Measurements from ENCODE around the gene CHST12. TPM values are rescaled to one million over a fixed set of nuclear protein-coding genes. Genes with fewer than 3 reads are reported as not detected.

CHST12 gene
- total and polyA plus RNA-seq, 2 donors: 3.6 to 29.6 TPM

GRCh38 chr7:2497065-2497464, 93.7 kb downstream of the CHST12 start:
- Histone ChIP-seq H3K4me1 (ENCODE audit: insufficient read depth) (no peaks in the 10 kb centered on the region), H3K27ac (ENCODE audit: low read depth) (no peak overlapping the region), H3K36me3 (ENCODE audit: insufficient read depth) (no peaks in the 10 kb centered on the region), H3K4me3 (ENCODE audit: low read depth, low read length) (no peak overlapping the region)
- WGBS: 98% methylated on average over 3 of the region's 3 CpGs
- no peak for DNase-seq (ENCODE audit: extremely low spot score)

- Histone ChIP-seq H3K36me3 (ENCODE audit: insufficient read depth) (no peaks in the 10 kb centered on the region), H3K4me1 (ENCODE audit: insufficient read depth) (no peaks in the 10 kb centered on the region), H3K4me3 (ENCODE audit: low read depth, low read length) (no peak overlapping the region), H3K27ac (ENCODE audit: low read depth) (no peak overlapping the region)
- WGBS: 38% methylated on average over 25 of the region's 25 CpGs
- no peak for DNase-seq (ENCODE audit: extremely low spot score)
These were observed 94.3 kb downstream of the CHST12 start for GRCh38 chr7:2497500-2498336.

Small RNA genes within 50 kb of the gene (small RNA-seq; reads per million reads assigned to genes)
- gene AC004840.2: not detected

Other genes starting within 250 kb of the CHST12 start
- gene MAD1L1, start 170.7 kb upstream of the CHST12 start, total RNA-seq: 23.1 TPM
- 27.4 TPM for gene MAD1L1, start 170.7 kb upstream of the CHST12 start, polyA plus RNA-seq
- 10.3 TPM for gene MRM2, start 161.4 kb upstream of the CHST12 start, total RNA-seq
- 22.6 TPM for gene MRM2, start 161.4 kb upstream of the CHST12 start, polyA plus RNA-seq
- 11.4 TPM for gene NUDT1, start 161.4 kb upstream of the CHST12 start, total RNA-seq
- 33.0 TPM for gene NUDT1, start 161.4 kb upstream of the CHST12 start, polyA plus RNA-seq
- gene SNX8, start 89.2 kb upstream of the CHST12 start, total RNA-seq: 17.4 TPM
- gene SNX8, start 89.2 kb upstream of the CHST12 start, polyA plus RNA-seq: 13.2 TPM
- 85.8 TPM for gene EIF3B, start 48.8 kb upstream of the CHST12 start, total RNA-seq
- gene EIF3B, start 48.8 kb upstream of the CHST12 start, polyA plus RNA-seq: 97.7 TPM
- not detected for gene GRIFIN, start 72.8 kb downstream of the CHST12 start, total RNA-seq
- gene GRIFIN, start 72.8 kb downstream of the CHST12 start, polyA plus RNA-seq: not detected
- 16.8 TPM for gene LFNG, start 116.2 kb downstream of the CHST12 start, total RNA-seq
- gene LFNG, start 116.2 kb downstream of the CHST12 start, polyA plus RNA-seq: 10.7 TPM
- gene BRAT1, start 151.9 kb downstream of the CHST12 start, total RNA-seq: 18.2 TPM
- gene BRAT1, start 151.9 kb downstream of the CHST12 start, polyA plus RNA-seq: 30.9 TPM
- gene IQCE, start 155.4 kb downstream of the CHST12 start, total RNA-seq: 9.3 TPM
- 8.9 TPM for gene IQCE, start 155.4 kb downstream of the CHST12 start, polyA plus RNA-seq
- 29.2 TPM for gene TTYH3, start 228.4 kb downstream of the CHST12 start, total RNA-seq
- gene TTYH3, start 228.4 kb downstream of the CHST12 start, polyA plus RNA-seq: 26.7 TPM